ENCODE data around the gene VWDE. TPM values are rescaled to one million over a fixed set of nuclear protein-coding genes. Genes with fewer than 3 reads are reported as not detected.

The VWDE gene
- total and polyA plus RNA-seq, 10 of the 15 experiments (the other 5 are each of a cell fraction or from before 2014, with no cell fraction given): 0.74 to 2.1 (median 1.3) TPM

DNA sequence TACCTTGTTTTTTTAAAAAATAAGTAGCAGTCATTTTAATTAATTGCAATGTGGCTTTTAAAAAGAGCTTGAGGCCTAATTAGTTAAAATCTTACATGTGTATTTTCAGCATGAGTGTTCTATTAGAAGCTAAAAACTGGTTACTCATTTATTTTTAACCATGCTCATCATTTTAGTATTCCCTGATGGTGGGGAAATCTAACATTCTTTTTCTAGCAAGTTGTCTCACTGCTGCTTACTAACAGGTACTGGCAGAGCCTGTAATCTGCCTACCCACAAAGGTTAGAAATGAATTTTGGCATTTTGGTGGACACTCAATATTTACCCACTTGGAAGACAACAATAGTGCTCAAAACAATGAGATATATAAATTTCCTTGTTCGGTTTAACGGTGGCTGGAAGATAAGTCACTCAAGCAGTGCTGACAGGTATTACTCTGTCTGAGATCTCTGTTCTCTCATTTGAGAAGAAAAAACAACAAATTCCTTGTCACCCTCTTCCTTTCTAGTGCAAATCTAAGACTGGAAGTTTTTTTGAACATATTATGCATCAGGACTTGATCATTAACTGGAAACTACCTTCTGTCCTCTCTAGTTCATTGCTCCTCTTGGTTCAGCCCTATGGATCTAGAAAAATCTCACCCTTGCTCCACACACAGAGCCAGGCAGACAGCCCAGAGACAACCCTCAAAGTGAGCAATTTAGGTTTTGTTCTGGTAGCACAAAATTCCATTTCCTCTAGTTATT, 83.3 kb downstream of the VWDE start (continued):
- TF ChIP-seq STAT1 (conservative IDR thresholded peaks at IDR 0.05) (no peak), SP1 (IDR thresholded peaks at IDR 0.05; ENCODE audit: low read depth, low read length) (no peak)

DNA sequence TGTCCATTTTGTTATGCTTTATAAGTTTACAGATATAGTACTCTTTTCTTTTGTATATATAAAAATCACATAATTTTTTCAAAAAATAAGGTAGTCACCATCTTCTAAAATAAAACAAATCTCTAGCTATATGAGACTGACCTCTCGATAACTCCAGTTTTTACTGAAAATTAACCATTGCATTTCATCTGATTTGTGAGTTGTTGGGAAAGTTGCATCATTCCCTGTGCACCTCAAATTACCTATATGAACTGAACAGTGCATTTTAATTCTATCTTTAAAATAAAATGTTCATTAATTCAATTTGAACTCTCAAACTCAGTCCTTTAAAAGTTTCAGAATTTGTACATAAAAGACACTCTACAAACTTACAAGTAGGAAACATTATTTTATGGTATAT, 86.0 kb downstream of the VWDE start:
- Histone ChIP-seq H3K27ac (ENCODE audit: control insufficient read depth, insufficient read depth) (no peak overlapping the region), H3K36me3 (ENCODE audit: control insufficient read depth in 2 of 2, insufficient read depth in 2 of 2, low read length in 1 of 2) (no peaks in the 10 kb centered on the region), H3K4me2 (ENCODE audit: control insufficient read depth, insufficient read depth) (no peak overlapping the region), H3K9me3 (replicated peaks; ENCODE audit: control insufficient read depth, insufficient read depth, low read length) (no peaks in the 10 kb centered on the region), H3K79me2 (ENCODE audit: control insufficient read depth, insufficient read depth, low read length) (no peaks in the 10 kb centered on the region), H4K20me1 (ENCODE audit: control insufficient read depth, insufficient read depth) (no peaks in the 10 kb centered on the region), H3K27me3 (replicated peaks in 1 of 2; ENCODE audit: control insufficient read depth in 2 of 2, insufficient read depth in 2 of 2, low read length in 1 of 2) (no peaks in the 10 kb centered on the region), H3K4me1 (ENCODE audit: control insufficient read depth, insufficient read depth, low read length) (no peaks in the 10 kb centered on the region), H3K4me3 (no peak overlapping the region), H2AFZ (ENCODE audit: control insufficient read depth, low read depth, low read length) (no peak overlapping the region), H3K9ac (ENCODE audit: control insufficient read depth, insufficient read depth, low read length) (no peak overlapping the region)
- no TSS peak for BruUV-seq (replicated peaks)
- DNase-seq (ENCODE audit: low read depth, low spot score): no peak
- FAIRE-seq: no peak
- ChIA-PET CTCF (interaction anchor here (0.6 kb wide), 1 partner anchor 240 kb away, joined by 5 read pairs; no protein-coding TSS in a partner anchor), SMC1A (ENCODE audit: uncharacterized antibody, unreplicated experiment) (interaction anchor here (1.2 kb wide), 1 partner anchor 26 kb away, joined by 3 read pairs; no protein-coding TSS in a partner anchor), RAD21 (ENCODE audit: unreplicated experiment) (interaction anchor here (0.7 kb wide), 1 partner anchor 248 kb away, joined by 3 read pairs; no protein-coding TSS in a partner anchor), POLR2A (no interaction called here)
- intact Hi-C loops (cut with micrococcal nuclease; ENCODE audit: unreplicated experiment) (no loop called here), in situ Hi-C loops (cut with MboI) (no loop called here)
- ATAC-seq: no peak
- WGBS (ENCODE audit: insufficient coverage, insufficient replicate concordance, low lambda C conversion rate, missing lambda C conversion rate): 91% methylated on average over 1 of the region's 1 CpG
- no peak for TF ChIP-seq SPI1 (IDR thresholded peaks at IDR 0.05; ENCODE audit: borderline replicate concordance, insufficient read depth, low read depth, low read length)
- TF ChIP-seq ZNF24 (IDR thresholded peaks at IDR 0.05): no peak
- TF ChIP-seq POLR2A (IDR thresholded peaks at IDR 0.05; ENCODE audit: low read depth, low read length): no peak

DNA sequence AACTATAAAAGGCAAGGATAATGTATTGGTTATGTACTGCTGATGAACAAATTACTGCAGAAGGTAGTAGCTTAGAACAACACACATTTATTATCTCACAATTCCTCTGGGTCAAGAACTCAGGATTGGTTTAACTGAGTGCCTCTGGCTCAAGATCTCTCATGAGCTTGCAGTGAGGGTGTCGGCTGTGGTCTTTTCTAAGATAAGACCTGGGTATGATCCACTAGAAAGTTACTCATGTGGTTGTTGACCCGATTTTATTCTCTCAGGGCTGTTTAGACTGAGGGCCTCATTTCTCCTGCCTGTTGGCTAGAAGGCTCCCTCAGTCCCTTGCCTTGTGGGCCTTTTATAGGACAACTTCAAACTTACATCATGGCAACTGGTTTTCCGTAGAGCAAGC, 86.7 kb downstream of the VWDE start:
- in situ Hi-C loops (cut with MboI) (no loop called here), intact Hi-C loops (cut with micrococcal nuclease; ENCODE audit: unreplicated experiment) (no loop called here)
- H2AFZ ChIP-seq (ENCODE audit: control insufficient read depth, low read depth, low read length): no peak overlapping the region
- no peaks in the 10 kb centered on the region for H3K36me3 ChIP-seq (ENCODE audit: control insufficient read depth in 2 of 2, insufficient read depth in 2 of 2, low read length in 1 of 2)
- no peak overlapping the region for H3K9ac ChIP-seq (ENCODE audit: control insufficient read depth, insufficient read depth, low read length)
- SMC1A ChIA-PET (ENCODE audit: uncharacterized antibody, unreplicated experiment): no interaction called here
- DNase-seq (ENCODE audit: low read depth, low spot score) (no peak), FAIRE-seq (no peak), ATAC-seq (no peak)
- no peaks in the 10 kb centered on the region for H3K9me3 ChIP-seq (replicated peaks; ENCODE audit: control insufficient read depth, insufficient read depth, low read length)
- H3K27me3 ChIP-seq (replicated peaks in 1 of 2; ENCODE audit: control insufficient read depth in 2 of 2, insufficient read depth in 2 of 2, low read length in 1 of 2): no peaks in the 10 kb centered on the region
- no peak overlapping the region for H3K27ac ChIP-seq (ENCODE audit: control insufficient read depth, insufficient read depth)
- no peaks in the 10 kb centered on the region for H3K79me2 ChIP-seq (ENCODE audit: control insufficient read depth, insufficient read depth, low read length)
- no peaks in the 10 kb centered on the region for H4K20me1 ChIP-seq (ENCODE audit: control insufficient read depth, insufficient read depth)
- POLR2A ChIA-PET: no interaction called here
- H3K4me3 ChIP-seq: no peak overlapping the region
- no peak overlapping the region for H3K4me2 ChIP-seq (ENCODE audit: control insufficient read depth, insufficient read depth)
- H3K4me1 ChIP-seq (ENCODE audit: control insufficient read depth, insufficient read depth, low read length): no peaks in the 10 kb centered on the region
- WGBS (ENCODE audit: insufficient coverage, insufficient replicate concordance, low lambda C conversion rate, missing lambda C conversion rate): 38% methylated on average over 3 of the region's 3 CpGs
- RAD21 ChIA-PET (ENCODE audit: unreplicated experiment): no interaction called here
- BruUV-seq (replicated peaks): no TSS peak
- CTCF ChIA-PET: interaction anchor here (0.7 kb wide), 1 partner anchor 575 kb away, joined by 3 read pairs; no protein-coding TSS in a partner anchor
- TF ChIP-seq CREM (IDR thresholded peaks at IDR 0.05; ENCODE audit: low read depth) (no peak), RCOR1 (conservative IDR thresholded peaks at IDR 0.05; ENCODE audit: low read depth, low read length) (no peak)
- TF ChIP-seq, protein P1, sequence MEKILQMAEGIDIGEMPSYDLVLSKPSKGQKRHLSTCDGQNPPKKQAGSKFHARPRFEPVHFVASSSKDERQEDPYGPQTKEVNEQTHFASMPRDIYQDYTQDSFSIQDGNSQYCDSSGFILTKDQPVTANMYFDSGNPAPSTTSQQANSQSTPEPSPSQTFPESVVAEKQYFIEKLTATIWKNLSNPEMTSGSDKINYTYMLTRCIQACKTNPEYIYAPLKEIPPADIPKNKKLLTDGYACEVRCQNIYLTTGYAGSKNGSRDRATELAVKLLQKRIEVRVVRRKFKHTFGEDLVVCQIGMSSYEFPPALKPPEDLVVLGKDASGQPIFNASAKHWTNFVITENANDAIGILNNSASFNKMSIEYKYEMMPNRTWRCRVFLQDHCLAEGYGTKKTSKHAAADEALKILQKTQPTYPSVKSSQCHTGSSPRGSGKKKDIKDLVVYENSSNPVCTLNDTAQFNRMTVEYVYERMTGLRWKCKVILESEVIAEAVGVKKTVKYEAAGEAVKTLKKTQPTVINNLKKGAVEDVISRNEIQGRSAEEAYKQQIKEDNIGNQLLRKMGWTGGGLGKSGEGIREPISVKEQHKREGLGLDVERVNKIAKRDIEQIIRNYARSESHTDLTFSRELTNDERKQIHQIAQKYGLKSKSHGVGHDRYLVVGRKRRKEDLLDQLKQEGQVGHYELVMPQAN (conservative IDR thresholded peaks at IDR 0.05): no peak
- TF ChIP-seq, protein P2, sequence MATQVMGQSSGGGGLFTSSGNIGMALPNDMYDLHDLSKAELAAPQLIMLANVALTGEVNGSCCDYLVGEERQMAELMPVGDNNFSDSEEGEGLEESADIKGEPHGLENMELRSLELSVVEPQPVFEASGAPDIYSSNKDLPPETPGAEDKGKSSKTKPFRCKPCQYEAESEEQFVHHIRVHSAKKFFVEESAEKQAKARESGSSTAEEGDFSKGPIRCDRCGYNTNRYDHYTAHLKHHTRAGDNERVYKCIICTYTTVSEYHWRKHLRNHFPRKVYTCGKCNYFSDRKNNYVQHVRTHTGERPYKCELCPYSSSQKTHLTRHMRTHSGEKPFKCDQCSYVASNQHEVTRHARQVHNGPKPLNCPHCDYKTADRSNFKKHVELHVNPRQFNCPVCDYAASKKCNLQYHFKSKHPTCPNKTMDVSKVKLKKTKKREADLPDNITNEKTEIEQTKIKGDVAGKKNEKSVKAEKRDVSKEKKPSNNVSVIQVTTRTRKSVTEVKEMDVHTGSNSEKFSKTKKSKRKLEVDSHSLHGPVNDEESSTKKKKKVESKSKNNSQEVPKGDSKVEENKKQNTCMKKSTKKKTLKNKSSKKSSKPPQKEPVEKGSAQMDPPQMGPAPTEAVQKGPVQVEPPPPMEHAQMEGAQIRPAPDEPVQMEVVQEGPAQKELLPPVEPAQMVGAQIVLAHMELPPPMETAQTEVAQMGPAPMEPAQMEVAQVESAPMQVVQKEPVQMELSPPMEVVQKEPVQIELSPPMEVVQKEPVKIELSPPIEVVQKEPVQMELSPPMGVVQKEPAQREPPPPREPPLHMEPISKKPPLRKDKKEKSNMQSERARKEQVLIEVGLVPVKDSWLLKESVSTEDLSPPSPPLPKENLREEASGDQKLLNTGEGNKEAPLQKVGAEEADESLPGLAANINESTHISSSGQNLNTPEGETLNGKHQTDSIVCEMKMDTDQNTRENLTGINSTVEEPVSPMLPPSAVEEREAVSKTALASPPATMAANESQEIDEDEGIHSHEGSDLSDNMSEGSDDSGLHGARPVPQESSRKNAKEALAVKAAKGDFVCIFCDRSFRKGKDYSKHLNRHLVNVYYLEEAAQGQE (IDR thresholded peaks at IDR 0.05; ENCODE audit: low read depth, low read length): no peak

Data from GM12878 (cell line).